LHCN-M2 (cell line): ENCODE results near the gene ZNF560. TPM values are rescaled to one million over a fixed set of nuclear protein-coding genes. Genes with fewer than 3 reads are reported as not detected.
"Not testable (repeated sequence)": the region's sequence is repeated elsewhere in the genome, so short reads cannot be mapped to it uniquely, and the experiment has no call there.

ENCODE experiments used
- DNase-seq: peaks from one replicate; pipeline ENCODE4 v3.0.0-alpha.2; 2012; ENCODE audit warnings: low read depth
- polyA plus RNA-seq: library from polyadenylated mRNA; unstranded; fragments of >200 nt; gene quantifications from one replicate; pipeline ENCODE4 v1.2.1, GENCODE V29; 2012; ENCODE audit warnings: missing spikeins
- total RNA-seq: library from RNA; depleted of rRNA; stranded (reverse); fragments of >200 nt; gene quantifications from 2 replicates; pipeline ENCODE4 v1.2.3, GENCODE V29; 2014; rRNA removed

The ZNF560 gene
- not detected in 2 replicates for total RNA-seq
- polyA plus RNA-seq, result not detected

DNA sequence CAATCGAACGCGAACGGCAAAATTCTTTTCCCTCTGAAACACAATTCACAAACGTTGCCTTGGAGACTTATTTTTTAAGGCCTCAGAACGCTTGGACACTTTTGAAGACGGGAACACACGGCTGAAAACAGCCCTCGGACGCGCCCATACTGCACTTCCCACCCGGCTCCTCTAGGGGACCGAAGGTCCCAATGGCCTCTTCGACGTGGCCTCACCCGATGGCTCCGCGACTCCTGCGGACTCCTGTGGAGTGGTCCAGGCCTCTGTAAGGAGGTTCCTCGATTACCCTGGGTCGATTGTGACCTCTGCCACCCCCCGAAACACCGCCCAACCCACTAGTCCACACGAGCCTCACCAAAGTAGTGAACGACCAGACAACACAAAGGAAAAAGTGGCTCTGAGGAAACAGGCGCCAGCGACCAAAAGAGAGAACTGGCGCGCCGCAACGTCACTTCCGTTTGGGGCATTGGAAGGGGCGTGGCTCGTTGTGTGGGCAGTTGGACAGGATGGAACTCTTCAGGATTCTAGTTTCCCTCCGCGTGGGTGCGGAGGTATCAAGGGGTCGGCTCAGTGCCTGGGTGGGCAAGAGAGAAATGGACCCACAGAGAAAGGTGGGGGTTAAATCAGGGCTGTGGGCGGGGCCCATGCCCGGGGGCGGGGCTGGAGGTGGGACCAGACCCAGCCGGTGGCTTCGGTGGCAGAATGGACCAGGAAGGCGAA lies at the start of gene ZNF560:
TSS of gene ZNF560 (minus strand) at position 434 of the 720 bp plus-strand sequence. CDS start 23,303 bp downstream, outside the sequence.
- DNase-seq, result no peak

DNA sequence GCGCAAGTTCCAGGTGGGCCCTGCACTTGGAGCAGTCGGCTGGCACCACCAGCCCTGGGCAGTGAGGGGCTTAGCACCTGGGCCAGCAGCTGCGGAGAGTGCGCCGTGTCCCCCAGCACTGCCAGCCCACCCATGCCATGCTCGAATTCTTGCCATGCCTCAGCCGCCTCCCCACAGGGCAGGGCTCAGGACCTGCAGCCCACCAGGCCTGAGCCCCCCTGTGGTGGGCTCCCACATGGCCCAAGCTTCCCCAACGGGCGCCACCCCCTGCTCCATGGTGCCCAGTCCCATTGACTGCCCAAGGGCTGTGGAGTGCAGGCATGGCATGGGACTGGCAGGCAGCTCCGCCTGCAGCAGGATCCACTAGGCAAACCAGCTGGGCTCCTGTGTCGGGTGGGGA lies 49.5 kb upstream of the ZNF560 start:
- DNase-seq, result no peak

DNA sequence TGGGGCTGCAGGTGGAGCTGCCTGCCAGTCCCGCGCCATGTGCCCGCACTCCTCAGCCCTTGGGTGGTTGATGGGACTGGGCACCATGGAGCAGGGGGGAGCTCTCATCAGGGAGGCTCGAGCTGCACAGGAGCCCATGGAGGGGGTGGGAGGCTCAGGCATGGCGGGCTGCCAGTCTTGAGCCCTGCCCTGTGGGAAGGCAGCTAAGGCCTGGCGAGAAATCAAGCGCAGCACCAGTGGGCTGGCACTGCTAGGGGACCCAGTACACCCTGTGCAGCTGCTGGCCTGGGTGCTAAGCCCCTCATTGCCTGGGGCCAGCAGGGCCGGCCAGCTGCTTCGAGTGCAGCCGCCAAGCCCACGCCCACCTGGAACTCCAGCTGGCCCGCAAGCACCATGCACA lies 42.9 kb upstream of the ZNF560 start:
- not testable (repeated sequence) for DNase-seq

DNA sequence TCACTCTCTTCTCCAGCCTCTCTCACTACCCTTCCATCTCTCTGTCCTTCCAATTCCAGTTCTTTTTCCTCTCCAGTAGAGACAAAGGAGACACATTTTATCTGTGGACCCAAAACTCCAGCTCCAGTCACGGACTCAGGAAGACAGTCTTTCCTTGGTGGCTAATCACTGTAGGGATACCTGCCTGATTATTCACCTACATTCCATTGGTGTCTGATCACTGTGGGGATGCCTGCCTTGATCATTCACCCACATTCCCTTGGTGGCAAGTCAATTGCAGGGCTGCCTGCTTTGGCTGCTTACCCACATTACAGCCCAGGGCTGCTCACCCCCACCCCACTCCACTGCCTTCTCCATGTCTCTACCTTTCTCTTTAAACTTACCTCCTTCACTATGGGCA lies 41.5 kb upstream of the ZNF560 start:
- not testable (repeated sequence) for DNase-seq

DNA sequence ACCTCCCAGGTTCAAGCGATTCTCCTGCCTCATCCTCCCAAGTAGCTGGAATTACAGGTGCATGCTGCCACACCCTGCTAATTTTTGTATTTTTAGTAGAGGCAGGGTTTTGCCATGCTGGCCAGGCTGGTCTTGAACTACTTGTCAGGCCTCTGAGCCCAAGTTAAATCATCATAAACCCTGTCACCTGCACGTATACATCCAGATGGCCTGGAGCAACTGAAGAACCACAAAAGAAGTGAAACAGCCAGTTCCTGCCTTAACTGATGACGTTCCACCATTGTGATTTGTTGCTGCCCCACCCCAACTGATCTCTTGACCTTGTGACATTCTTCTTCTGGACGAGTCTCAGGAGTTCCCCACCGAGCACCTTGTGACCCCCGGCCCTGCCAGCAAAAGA lies 40.8 kb upstream of the ZNF560 start:
- not testable (repeated sequence) for DNase-seq

DNA sequence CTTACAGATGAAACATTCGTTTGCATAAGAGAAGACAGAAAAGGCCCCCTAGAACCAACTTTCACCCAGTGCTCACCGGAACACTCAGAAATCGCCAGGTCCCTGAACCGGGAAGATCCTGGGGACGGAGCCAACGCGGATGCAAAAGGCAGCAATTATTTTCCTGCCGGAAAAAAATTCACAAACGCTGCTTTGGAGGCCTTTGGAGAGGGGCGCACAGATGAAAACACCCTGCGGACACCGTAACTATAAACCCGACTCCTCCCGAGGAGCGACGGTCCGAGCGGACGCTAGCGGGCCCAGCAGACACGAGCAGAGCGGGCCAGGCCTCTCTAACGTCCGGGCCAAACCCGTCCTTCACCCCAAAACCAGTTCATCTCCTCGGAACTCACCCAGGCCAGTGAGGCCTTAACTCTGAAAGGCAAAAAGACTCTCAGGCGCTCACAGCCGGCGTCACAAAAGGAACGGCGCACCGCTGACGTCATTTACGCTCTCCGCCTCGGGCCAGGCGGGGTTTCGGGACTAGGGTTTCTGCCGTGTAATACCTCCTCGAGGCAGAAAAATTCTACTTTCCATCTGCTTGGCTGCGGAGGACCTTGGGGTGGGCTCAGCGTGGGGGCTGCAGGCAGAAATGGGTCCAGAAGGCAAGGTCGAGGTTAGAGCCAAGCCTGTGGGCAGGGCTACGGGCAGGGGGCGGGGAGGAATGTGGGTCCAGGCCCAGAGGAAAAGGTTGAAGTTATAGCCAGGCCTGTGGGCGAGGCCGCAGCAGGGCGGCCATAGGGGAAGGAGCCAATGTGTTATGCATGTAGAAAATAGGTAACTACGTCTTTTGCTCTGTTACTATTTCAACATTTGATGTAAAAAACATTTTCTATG lies 40.0 kb upstream of the ZNF560 start, which contains the start of gene ZNF426:
TSS of gene ZNF426 (minus strand) at position 463 of the 876 bp plus-strand sequence. CDS start 2,413 bp downstream, outside the sequence.
- peak; percentile 89 for DNase-seq

DNA sequence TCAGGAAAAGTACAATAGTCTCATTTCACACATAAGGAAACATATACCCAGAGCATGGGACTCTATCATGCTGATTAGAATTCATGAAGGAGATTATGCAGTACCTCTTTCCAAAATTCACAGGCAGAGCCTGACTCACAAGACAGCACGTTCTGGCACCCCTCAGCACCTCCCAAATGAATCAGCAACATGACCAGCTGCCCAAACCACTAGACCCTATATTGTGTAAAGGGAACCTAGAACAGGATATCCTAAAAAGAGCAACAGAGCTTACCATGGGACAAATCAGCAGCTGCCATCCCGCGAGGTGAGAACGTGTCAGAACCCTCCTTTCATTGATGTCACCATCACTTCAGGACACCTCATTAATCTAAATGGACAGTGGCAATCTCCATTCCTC lies 37.5 kb upstream of the ZNF560 start:
- peak; percentile 56 for DNase-seq

DNA sequence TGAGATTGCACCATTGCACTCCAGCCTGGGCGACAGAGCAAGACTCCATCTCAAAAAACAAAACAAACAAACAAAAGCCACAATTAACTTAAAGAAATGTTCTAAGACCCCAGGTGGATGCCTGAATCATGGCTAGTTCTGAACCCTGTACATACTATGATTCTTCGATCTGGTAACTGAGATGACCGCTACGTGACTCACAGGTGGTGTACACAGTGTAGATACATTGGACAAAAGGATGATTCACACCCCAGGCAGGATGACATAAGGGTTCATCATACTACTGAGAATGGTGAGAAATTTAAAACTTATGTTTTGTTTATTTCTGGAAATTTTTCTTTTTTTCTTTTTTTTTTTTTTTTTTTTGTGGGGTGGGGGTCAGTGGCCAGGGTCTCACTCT lies 33.5 kb upstream of the ZNF560 start:
- peak; percentile 66 for DNase-seq

DNA sequence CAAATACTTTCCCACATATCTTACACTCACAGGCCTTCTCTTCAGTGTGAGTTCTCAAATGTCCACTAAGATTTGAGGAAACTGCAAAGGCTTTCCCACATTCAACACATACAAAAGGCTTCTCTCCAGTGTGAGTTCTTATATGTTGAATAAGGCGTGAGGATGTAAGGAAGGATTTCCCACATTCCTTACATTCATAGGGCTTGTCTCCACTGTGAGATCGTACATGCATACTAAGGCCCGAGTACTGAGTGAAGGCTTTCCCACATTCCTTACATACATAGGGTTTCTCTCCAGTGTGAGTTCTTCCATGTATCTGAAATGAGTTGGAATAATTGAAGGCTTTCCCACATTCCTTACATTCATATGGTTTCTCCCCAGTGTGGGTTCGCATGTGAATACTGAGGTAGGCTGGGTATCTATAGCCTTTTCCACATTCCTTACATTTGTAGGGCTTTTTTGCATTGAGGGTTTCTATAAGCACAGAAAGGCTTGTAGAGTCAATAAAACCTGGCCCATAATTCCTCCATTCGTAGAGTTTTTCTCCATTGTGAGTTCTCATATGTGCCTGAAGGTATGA lies 30.4 kb upstream of the ZNF560 start:
- peak; percentile 14 for DNase-seq

DNA sequence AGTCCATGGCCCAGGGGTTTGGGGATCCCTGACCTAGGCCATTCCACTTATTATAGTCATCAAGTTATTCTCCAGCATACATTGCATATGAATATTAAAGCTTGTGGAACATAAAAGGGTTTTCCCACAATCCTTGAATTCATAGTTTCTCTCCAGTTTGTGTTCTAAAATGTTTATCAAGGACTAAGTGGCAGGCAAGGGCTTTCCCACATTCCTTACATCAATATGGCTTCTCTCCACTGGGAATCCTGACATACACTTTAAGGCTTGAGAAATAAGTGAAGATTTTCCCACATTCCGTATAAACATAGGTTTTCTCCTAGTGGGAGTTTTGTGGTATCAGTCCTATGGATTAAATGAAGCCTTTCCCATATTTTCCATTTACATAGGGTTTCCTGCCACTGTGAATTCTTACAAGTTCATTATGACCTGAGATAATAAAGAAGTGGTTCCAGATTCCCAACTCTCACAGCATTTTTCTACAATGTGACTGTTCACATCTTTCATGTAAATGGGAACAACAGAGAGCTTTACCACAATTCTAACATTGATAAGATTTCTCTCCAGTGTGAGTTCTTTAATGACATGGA lies 25.6 kb upstream of the ZNF560 start:
- DNase-seq, result no peak

DNA sequence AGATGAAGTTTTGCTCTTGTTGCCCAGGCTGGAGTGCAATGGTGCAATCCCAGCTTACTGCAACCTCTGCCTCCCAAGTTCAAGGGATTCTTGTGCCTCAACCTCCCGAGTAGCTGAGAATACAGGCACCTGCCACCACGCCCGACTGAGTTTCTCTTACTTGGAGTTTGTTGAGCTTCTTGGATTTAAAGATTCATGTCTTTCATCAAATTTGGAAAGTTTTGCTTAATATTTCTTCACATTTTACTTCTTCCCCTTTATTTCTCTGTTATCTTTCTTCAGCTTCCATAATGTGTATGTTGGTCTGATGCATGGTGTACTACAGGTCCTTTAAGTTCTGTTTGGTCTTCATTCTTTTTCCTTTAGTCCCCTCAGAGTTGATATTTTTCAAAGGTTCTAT lies 8.9 kb upstream of the ZNF560 start:
- DNase-seq, result no peak

DNA sequence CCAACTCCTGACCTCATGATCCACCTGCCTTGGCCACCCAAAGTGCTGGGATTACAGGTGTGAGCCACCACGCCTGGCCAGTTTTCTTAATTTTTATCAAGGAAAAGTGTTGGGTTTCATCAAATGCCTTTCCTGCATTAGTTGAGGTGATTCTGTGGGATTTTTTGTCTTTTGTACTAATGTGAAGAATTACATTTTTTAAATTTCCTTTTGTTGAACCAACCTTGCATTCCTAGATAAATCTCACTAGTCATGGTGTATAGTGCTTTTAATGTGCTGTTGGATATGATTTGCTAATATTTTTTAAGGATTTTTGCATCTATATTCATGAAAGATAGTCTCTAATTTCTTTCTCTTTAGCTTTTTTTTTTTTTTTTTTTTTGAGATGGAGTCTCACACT lies 2.4 kb upstream of the ZNF560 start:
- DNase-seq, result no peak

DNA sequence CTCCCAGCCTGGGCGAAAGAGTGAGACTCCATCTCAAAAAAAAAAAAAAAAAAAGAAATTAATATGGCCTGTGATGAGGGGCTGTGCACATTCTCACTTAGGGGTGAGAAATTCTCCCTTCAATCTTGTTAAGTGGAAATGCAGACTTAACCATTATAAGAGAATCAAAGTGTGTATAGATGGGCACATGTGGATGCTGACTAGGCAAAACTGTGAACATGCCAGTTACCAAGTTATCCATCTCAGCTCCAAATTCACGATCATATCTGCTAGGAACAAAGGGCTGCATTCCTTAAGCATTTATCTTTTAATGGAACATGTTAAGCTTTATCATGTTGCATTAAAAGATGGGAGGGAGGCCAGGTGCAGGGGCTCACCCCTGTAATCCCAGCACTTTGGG lies 4.3 kb downstream of the ZNF560 start:
- no peak for DNase-seq

DNA sequence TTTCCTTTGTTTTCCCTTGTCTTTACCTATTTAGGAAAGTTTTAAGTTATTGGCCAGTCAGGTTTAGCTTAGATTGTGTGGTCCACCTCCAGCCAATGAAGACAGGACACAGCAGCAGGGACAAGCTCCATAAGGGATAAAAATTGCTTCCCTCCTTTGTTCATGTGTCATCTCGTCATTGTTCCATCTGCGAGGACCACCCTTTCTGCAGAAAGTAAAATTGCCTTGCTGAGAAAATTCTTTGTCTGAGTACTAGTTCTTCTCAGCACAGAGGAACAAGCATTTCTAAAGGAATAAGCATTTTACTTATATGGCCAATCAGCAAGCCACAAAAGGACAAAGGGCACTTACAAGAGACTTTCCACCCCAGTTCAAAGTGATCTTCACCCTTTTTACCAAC lies 11.4 kb downstream of the ZNF560 start:
- DNase-seq, result no peak

DNA sequence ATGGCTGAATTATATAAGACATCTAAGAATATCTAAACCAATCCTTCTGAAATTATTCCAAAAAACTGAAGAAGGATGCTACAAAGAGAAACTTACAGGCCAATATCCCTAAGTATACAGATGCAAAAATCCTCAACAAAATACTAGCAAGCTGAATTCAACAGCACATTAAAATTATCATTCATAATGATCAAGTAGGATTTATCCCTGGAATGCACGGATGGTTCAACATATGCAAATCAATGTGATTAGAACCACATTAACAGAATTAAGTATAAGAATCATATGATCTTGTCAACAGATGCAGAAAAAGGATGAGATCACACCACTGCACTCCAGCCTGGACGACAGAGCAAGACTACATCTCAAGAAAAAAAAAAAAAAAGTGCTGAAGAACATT lies 13.3 kb downstream of the ZNF560 start:
- DNase-seq, result no peak

DNA sequence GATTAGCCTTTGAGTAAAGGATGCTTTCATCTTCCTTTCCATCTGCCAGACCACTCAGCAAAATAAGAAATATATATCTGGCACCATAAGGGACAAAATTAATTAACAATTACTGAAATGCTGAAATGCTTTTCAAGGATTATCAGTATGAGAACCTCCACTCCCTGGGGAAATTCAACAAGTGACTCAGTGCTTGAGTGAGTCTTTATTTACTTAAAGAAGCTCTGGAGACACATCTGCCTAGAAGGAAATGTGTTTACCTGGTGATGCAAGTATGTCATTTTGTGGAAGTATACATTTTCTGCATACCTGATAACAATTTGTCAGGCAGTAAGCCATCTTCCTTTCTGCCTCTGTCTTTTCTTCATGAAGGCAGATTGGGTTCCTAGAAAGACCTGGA lies 23.4 kb downstream of the ZNF560 start:
- DNase-seq, result no peak

DNA sequence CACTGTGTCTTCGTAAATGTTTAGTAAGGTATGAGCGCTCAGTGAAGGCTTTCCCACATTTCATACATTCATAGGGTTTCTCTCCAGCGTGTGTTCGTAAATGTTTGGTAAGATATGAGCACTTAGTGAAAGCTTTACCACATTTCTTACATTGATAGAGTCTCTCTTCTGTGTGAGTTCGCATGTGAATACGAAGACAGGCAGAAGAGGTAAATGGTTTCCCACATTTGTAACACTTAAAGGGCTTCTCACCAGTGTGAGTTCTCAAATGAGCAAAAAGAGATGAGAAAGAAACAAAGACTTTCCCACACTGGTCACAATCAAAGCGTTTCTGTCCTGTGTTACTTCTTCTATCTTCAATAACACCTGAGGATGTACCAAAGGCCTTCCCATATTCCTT lies 31.3 kb downstream of the ZNF560 start:
- no peak for DNase-seq

DNA sequence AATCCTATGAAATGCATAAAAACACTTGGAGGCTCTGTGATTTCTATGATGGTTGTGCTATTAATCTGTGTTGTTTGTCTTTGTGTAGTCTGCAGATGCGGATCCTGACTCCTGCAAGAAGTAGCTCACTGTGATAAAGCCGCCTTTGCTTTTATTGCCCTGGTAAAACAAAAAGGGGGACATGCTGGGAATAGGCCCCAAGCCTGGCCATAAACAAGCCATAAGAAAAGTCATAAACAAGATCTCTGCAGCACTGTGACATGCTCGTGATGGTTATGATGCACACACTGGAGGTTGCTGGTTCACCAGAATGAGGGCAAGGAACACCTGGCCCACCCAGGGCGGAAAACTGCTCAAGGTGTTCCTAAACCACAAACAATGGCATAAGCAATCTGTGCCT lies 36.5 kb downstream of the ZNF560 start:
- DNase-seq, result no peak

DNA sequence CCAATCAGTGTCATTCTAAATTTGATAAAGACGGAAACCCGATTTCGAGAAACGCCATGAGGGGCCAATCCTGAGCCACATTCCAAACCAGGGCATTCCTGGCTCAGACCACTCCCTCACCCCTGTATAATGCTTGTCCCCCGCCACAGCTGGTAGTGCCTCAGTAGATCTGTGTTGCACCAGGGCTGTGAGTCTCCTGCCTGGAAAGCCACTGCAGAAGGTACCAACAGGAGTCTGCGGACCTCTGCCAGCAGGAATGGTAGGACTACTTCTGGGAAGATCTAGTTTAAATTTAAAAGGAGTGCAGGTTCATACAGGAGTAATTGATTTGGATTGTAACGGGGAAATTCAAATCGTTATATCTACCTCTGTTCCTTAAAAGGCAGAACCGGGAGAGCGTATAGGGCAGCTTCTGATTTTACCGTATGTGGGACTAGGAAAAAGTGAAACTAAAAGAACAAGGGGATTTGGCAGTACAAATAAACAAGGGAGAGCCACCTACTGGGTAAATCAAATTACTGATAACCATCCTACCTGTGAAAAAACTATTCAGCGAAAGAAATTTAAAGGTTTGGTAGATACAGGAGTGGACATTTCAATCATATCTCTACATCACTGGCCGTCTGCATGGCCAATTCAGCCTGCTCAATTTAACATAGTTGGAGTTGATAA lies 42.3 kb downstream of the ZNF560 start:
- DNase-seq, result no peak

DNA sequence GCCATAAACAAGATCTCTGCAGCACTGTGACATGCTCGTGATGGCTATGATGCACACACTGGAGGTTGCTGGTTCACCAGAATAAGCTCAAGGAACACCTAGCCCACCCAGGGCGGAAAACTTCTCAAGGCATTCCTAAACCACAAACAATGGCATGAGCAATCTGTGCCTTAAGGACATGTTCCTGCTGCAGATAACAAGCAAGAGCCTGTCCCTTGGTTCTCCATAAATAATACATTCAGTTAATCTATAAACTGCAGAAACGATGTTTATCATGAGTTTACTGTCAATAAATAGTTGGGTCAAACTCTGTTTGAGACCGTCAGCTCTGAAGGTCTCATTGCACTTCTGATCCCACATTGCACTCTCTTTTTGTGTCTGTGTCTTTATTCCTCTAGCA lies 44.5 kb downstream of the ZNF560 start:
- no peak for DNase-seq

DNA sequence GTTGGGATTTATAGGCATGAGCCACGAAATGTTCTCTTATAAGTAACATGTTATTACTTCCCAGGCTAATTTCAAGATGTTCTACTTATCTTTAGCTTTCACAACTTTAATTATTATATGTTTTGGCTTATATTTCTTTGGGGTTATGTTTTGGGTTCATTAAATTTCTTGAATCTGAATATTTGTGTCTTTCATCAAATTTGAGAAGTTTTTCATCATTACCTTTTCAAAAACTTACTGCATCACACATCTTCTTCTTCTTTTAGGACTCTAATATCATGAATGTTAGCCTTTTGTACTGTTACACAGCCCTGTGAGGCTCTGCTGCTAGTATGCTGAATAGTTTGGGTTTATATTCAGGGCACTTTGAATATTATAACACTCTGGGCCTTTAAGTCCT lies 53.4 kb downstream of the ZNF560 start:
- no peak for DNase-seq
